WERI-Rb-1 (cell line): Measurements from ENCODE around the gene TRIM58.

Experiments
- DNase-seq: peaks from one replicate; pipeline ENCODE4 v3.0.0-alpha.2; 2020
- H3K27ac ChIP-seq: fragments of 250-450 bp; sonication (Bioruptor Pico); 2 replicates; pipeline ENCODE4 v1.5.1; 2020; ENCODE audit warnings: mild to moderate bottlenecking, moderate library complexity
- H3K27me3 ChIP-seq: fragments of 250-450 bp; sonication (Bioruptor Pico); 2 replicates; pipeline ENCODE4 v1.5.1; 2021; ENCODE audit warnings: mild to moderate bottlenecking, low read depth, moderate library complexity; ENCODE audit not compliant: insufficient read depth, severe bottlenecking
- H3K36me3 ChIP-seq: fragments of 250-450 bp; sonication (Bioruptor Pico); 2 replicates; pipeline ENCODE4 v1.5.1; 2020; ENCODE audit warnings: mild to moderate bottlenecking, moderate library complexity
- H3K4me3 ChIP-seq: 2 replicates; pipeline ENCODE4 v1.5.1; 2011; ENCODE audit warnings: low read depth, mild to moderate bottlenecking, control low read depth, low read length
- H3K9me3 ChIP-seq: fragments of 250-450 bp; sonication (Bioruptor Pico); 2 replicates; pipeline ENCODE4 v1.5.1; 2021; ENCODE audit warnings: mild to moderate bottlenecking, moderate library complexity; ENCODE audit not compliant: severe bottlenecking
- TF ChIP-seq, protein P1 (sequence below): IDR thresholded peaks from 2 replicates; pipeline ENCODE4 v1.5.1; 2011; ENCODE audit warnings: low read depth, mild to moderate bottlenecking, control low read depth, inconsistent platforms, low read length

Gene TRIM58

DNA sequence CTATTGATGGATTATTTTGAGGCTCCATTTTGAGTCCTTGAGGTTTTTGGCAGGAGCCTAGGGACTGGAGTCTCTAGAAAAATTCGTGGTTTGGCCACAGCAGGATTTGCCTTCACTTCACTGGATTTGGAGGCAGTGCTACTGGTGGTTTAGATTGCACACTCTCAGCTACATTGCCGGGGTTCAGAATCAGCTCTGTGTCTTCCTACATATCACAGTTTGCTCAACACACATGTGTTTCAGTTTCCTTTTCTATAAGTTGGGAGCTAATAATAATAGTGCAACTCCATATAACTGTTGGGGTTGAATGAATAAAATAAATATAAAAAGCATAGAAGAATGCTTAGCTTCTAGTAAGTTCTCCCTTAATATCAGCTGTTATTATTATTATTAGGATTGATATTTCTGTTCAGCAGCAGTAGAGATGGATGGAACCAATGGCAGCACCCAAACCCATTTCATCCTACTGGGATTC, 38.2 kb downstream of the TRIM58 start, which contains the start of gene OR2W3:
Gene OR2W3 (plus strand): TSS at position 425 of the 475 bp plus-strand sequence. CDS start 0 bp downstream, at position 425.
- TF ChIP-seq, protein P1, sequence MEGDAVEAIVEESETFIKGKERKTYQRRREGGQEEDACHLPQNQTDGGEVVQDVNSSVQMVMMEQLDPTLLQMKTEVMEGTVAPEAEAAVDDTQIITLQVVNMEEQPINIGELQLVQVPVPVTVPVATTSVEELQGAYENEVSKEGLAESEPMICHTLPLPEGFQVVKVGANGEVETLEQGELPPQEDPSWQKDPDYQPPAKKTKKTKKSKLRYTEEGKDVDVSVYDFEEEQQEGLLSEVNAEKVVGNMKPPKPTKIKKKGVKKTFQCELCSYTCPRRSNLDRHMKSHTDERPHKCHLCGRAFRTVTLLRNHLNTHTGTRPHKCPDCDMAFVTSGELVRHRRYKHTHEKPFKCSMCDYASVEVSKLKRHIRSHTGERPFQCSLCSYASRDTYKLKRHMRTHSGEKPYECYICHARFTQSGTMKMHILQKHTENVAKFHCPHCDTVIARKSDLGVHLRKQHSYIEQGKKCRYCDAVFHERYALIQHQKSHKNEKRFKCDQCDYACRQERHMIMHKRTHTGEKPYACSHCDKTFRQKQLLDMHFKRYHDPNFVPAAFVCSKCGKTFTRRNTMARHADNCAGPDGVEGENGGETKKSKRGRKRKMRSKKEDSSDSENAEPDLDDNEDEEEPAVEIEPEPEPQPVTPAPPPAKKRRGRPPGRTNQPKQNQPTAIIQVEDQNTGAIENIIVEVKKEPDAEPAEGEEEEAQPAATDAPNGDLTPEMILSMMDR, result no peak
- H3K4me3 ChIP-seq, result no peak within 1 kb of the TSS
- H3K36me3 ChIP-seq, result no peaks in the 10 kb centered on the region
- no peak within 1 kb of the TSS for H3K27ac ChIP-seq
- no peaks in the 10 kb centered on the region for H3K9me3 ChIP-seq
- DNase-seq, result no peak
- H3K27me3 ChIP-seq, result peaks cover 3% of the 10 kb centered on the region

DNA sequence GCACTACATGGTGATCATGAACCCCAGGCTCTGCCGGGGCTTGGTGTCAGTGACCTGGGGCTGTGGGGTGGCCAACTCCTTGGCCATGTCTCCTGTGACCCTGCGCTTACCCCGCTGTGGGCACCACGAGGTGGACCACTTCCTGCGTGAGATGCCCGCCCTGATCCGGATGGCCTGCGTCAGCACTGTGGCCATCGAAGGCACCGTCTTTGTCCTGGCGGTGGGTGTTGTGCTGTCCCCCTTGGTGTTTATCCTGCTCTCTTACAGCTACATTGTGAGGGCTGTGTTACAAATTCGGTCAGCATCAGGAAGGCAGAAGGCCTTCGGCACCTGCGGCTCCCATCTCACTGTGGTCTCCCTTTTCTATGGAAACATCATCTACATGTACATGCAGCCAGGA, 39.0 kb downstream of the TRIM58 start:
- TF ChIP-seq, protein P1, result no peak
- no peak overlapping the region for H3K4me3 ChIP-seq
- H3K27ac ChIP-seq, result no peak overlapping the region
- H3K27me3 ChIP-seq, result peaks cover 3% of the 10 kb centered on the region
- DNase-seq, result no peak
- no peaks in the 10 kb centered on the region for H3K36me3 ChIP-seq
- H3K9me3 ChIP-seq, result no peaks in the 10 kb centered on the region

DNA sequence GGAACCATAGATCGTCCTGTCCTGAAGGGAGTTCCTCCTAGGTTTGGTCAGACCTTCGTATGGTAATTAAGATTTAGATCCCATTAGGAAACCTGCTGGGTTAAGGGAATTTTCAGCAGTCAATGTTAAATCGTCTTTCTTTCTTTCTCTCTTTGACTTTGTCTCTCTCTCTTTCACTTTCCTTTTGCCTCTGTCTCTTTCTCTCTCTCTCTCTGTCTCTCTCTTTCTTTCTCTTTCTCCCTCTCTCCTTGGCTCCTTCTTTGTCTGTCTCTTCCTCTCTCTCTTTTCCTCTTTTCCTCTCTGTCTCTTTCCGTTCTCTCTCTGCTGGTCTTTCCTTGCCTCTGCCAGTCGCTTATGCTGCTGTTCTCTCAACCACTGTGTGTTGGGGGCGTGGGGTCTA, 47.1 kb downstream of the TRIM58 start:
- H3K36me3 ChIP-seq, result no peaks in the 10 kb centered on the region
- H3K9me3 ChIP-seq, result peaks cover 3% of the 10 kb centered on the region
- H3K4me3 ChIP-seq, result no peak overlapping the region
- TF ChIP-seq, protein P1, result no peak
- H3K27ac ChIP-seq, result no peak overlapping the region
- no peak for DNase-seq
- H3K27me3 ChIP-seq, result peaks cover 2% of the 10 kb centered on the region

DNA sequence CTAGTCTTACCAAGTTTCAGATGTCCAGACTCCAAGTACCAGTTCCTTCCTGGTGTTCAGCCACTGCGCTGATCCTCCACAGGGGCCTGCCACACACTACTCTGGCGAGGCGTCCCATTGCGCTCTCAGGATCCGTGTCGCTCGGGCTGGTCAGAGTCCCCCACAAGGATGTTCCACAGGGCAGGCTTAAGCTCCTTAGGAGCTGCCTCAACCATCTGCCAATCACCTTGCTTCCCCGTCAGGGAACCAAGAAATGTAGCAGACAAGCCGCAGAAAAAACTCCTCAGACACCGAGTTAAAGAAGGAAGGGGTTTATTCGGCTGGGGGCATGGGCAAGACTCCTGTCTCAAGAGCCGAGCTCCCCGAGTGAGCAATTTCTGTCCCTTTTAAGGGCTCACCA, 48.2 kb downstream of the TRIM58 start:
- no peak for DNase-seq
- TF ChIP-seq, protein P1, result no peak
- Histone ChIP-seq H3K36me3 (no peaks in the 10 kb centered on the region), H3K9me3 (peaks cover 3% of the 10 kb centered on the region), H3K4me3 (no peak overlapping the region), H3K27me3 (peaks cover 4% of the 10 kb centered on the region), H3K27ac (no peak overlapping the region)

DNA sequence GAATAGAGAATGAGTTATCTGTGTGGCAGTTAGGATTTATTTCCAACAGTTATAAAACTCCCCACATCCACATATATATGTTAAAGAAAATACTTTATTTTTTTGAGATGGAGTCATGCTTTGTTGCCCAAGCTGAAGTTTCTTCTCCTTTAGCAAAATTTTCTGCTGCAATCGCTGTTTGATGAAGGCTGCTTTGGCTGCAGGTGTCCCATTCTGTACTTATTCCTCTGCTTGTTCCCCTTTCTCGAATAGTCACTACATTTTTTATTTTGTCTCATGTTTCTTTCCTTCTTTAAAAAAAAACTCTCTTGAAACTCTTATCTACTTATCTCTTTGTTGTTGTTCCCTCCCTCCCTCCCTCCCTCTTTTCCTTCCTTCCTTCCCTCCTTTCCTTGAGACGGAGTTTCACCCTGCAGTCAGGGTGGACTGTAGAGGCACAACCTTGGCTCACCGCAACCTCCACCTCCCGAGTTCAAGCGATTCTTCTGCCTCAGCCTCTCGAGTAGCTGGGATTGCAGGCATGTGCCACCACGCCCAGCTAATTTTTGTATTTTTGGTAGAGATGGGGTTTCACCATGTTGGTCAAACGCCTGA, 49.0 kb downstream of the TRIM58 start:
- no peak for DNase-seq
- Histone ChIP-seq H3K27me3 (peaks cover 7% of the 10 kb centered on the region), H3K27ac (no peak overlapping the region), H3K36me3 (no peaks in the 10 kb centered on the region), H3K4me3 (no peak overlapping the region), H3K9me3 (peaks cover 3% of the 10 kb centered on the region)
- TF ChIP-seq, protein P1, result no peak
